GM21717 (cell line): ENCODE results near the gene ZNF148.

Source experiments
- ATAC-seq: cut with Tn5 transposase; IDR thresholded peaks from one replicate; pipeline ENCODE4 v1.9.1; 2021; ENCODE audit warnings: mild to moderate bottlenecking, moderate library complexity; ENCODE audit not compliant: unreplicated experiment

The ZNF148 gene

GRCh38 chr3:125334675-125335560 lies 40.2 kb downstream of the ZNF148 start:
- ATAC-seq = no peak

GRCh38 chr3:125332504-125332903 lies 42.6 kb downstream of the ZNF148 start:
- ATAC-seq = no peak

- ATAC-seq = no peak
Measured at GRCh38 chr3:125331243-125331642, 43.9 kb downstream of the ZNF148 start.

GRCh38 chr3:125326957-125327356 lies 48.2 kb downstream of the ZNF148 start:
- ATAC-seq = no peak

GRCh38 chr3:125325746-125326145 lies 49.4 kb downstream of the ZNF148 start:
- no peak for ATAC-seq

GRCh38 chr3:125324341-125324740 lies 50.8 kb downstream of the ZNF148 start:
- ATAC-seq = no peak

- no peak for ATAC-seq
Measured at GRCh38 chr3:125322917-125323316, 52.2 kb downstream of the ZNF148 start.

- ATAC-seq = no peak
Measured at GRCh38 chr3:125322166-125322565, 53.0 kb downstream of the ZNF148 start.

- ATAC-seq = no peak
Measured at GRCh38 chr3:125319765-125320164, 55.4 kb downstream of the ZNF148 start.

- no peak for ATAC-seq
Measured at GRCh38 chr3:125318871-125319270, 56.3 kb downstream of the ZNF148 start.

- ATAC-seq = no peak
Measured at GRCh38 chr3:125318167-125318865, 56.8 kb downstream of the ZNF148 start.

GRCh38 chr3:125317761-125318160 lies 57.4 kb downstream of the ZNF148 start:
- no peak for ATAC-seq

- no peak for ATAC-seq
Measured at GRCh38 chr3:125316949-125317348, 58.2 kb downstream of the ZNF148 start.

GRCh38 chr3:125316246-125316645 lies 58.9 kb downstream of the ZNF148 start:
- no peak for ATAC-seq

GRCh38 chr3:125313060-125313635 lies 62.0 kb downstream of the ZNF148 start:
- no peak for ATAC-seq

GRCh38 chr3:125310623-125311081 lies 64.5 kb downstream of the ZNF148 start:
- no peak for ATAC-seq

- no peak for ATAC-seq
Measured at GRCh38 chr3:125309476-125309875, 65.6 kb downstream of the ZNF148 start.

GRCh38 chr3:125306620-125307019 lies 68.5 kb downstream of the ZNF148 start:
- ATAC-seq = no peak

- no peak for ATAC-seq
Measured at GRCh38 chr3:125302932-125303331, 72.2 kb downstream of the ZNF148 start.

- no peak for ATAC-seq
Measured at GRCh38 chr3:125300416-125300815, 74.7 kb downstream of the ZNF148 start.

- ATAC-seq = no peak
Measured at GRCh38 chr3:125294411-125294810, 80.7 kb downstream of the ZNF148 start.

- no peak for ATAC-seq
Measured at GRCh38 chr3:125292015-125292414, 83.1 kb downstream of the ZNF148 start.
